HG03064 (cell line): Measurements from ENCODE around the gene TSGA10.
A peak's percentile ranks its signal among the peaks of the same experiment; 100 is the strongest.
"Not testable (repeated sequence)": the region's sequence is repeated elsewhere in the genome, so short reads cannot be mapped to it uniquely, and the experiment has no call there.

Source experiments
- ATAC-seq: cut with Tn5 transposase; IDR thresholded peaks from one replicate; pipeline ENCODE4 v1.9.1; 2021; ENCODE audit warnings: low read depth; ENCODE audit not compliant: unreplicated experiment

TSGA10 gene

GRCh38 chr2:99081891-99082290, 72.9 kb downstream of the TSGA10 start:
- ATAC-seq: no peak

- ATAC-seq: no peak
Observed at GRCh38 chr2:99079226-99079625, 75.5 kb downstream of the TSGA10 start.

GRCh38 chr2:99072551-99072950, 82.2 kb downstream of the TSGA10 start:
- ATAC-seq: no peak

- ATAC-seq: no peak
Observed at GRCh38 chr2:99067871-99068625, 86.7 kb downstream of the TSGA10 start.

GRCh38 chr2:99066075-99066958, 88.4 kb downstream of the TSGA10 start:
- peak; percentile 93 for ATAC-seq

- not testable (repeated sequence) for ATAC-seq
Observed at GRCh38 chr2:99049187-99049586, 105.6 kb downstream of the TSGA10 start.

- ATAC-seq: not testable (repeated sequence)
Observed at GRCh38 chr2:99040736-99041300, 113.9 kb downstream of the TSGA10 start.

GRCh38 chr2:99035920-99036319, 118.8 kb downstream of the TSGA10 start:
- no peak for ATAC-seq

- ATAC-seq: no peak
Observed at GRCh38 chr2:99032786-99033185, 122.0 kb downstream of the TSGA10 start.

GRCh38 chr2:99032001-99032400, 122.7 kb downstream of the TSGA10 start:
- ATAC-seq: no peak

GRCh38 chr2:99031481-99031880, 123.3 kb downstream of the TSGA10 start:
- no peak for ATAC-seq

GRCh38 chr2:99028558-99028957, 126.2 kb downstream of the TSGA10 start:
- no peak for ATAC-seq

- no peak for ATAC-seq
Observed at GRCh38 chr2:99027856-99028255, 126.9 kb downstream of the TSGA10 start.

GRCh38 chr2:99000708-99001107, 154.0 kb downstream of the TSGA10 start:
- no peak for ATAC-seq

- ATAC-seq: not testable (repeated sequence)
Observed at GRCh38 chr2:98988695-98989094, 166.0 kb downstream of the TSGA10 start.

- ATAC-seq: no peak
Observed at GRCh38 chr2:98985905-98986666, 168.7 kb downstream of the TSGA10 start.

- ATAC-seq: no peak
Observed at GRCh38 chr2:98975611-98976010, 179.1 kb downstream of the TSGA10 start.

- ATAC-seq: no peak
Observed at GRCh38 chr2:98972582-98973167, 182.1 kb downstream of the TSGA10 start.

GRCh38 chr2:98959810-98960507, 194.8 kb downstream of the TSGA10 start:
- no peak for ATAC-seq

GRCh38 chr2:98952966-98953365, 201.8 kb downstream of the TSGA10 start:
- no peak for ATAC-seq
